Ishikawa (cell line): ENCODE measurements around the gene SFTPD.

Experiments used
- CEBPB ChIP-seq: IDR thresholded peaks from 2 replicates; pipeline ENCODE4 v1.6.1; 2012
- CREB1 ChIP-seq: IDR thresholded peaks from 2 replicates; pipeline ENCODE4 v1.6.1; 2012; ENCODE audit warnings: low read depth
- EGR1 ChIP-seq: IDR thresholded peaks from 2 replicates; pipeline ENCODE4 v1.6.1; 2012
- EP300 ChIP-seq: IDR thresholded peaks from 2 replicates; pipeline ENCODE4 v1.6.1; 2012; ENCODE audit warnings: borderline replicate concordance
- FOXM1 ChIP-seq: IDR thresholded peaks from 2 replicates; pipeline ENCODE4 v1.6.1; 2012; ENCODE audit warnings: low read depth, borderline replicate concordance
- RAD21 ChIP-seq: IDR thresholded peaks from 2 replicates; pipeline ENCODE4 v1.6.1; 2012; ENCODE audit warnings: low read depth
- TAF1 ChIP-seq: IDR thresholded peaks from 2 replicates; pipeline ENCODE4 v1.6.1; 2012; ENCODE audit warnings: low read depth, mild to moderate bottlenecking
- TEAD4 ChIP-seq: IDR thresholded peaks from 2 replicates; pipeline ENCODE4 v1.6.1; 2012
- YY1 ChIP-seq: IDR thresholded peaks from 2 replicates; pipeline ENCODE4 v1.6.1; 2012; ENCODE audit warnings: low read depth
- TF ChIP-seq, protein P1 (sequence below): IDR thresholded peaks from 2 replicates; pipeline ENCODE4 v1.6.1; 2012
- TF ChIP-seq, protein P2 (sequence below): IDR thresholded peaks from 2 replicates; pipeline ENCODE4 v1.6.1; 2012
- TF ChIP-seq, protein P3 (sequence below): IDR thresholded peaks from 2 replicates; pipeline ENCODE4 v1.6.1; 2012; ENCODE audit warnings: low read depth, mild to moderate bottlenecking

DNA sequence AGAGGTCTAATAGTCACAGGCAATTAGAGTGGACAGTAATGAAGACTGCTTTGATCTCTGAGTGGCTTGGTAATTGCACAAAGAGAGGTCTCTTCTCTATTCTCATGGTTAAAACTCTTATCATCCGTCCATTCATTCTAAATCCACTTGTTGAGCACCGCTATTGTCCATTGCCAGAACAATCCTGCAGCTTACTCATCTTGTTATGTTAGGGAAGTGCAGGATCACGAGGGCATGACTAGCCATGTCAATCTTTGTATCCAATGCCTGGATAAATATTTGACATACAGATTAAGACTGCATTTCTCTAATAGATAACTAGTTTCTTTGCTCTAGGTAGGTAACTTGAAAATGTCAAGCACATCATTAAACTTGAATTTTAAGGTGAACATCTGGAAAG lies 14.9 kb downstream of the SFTPD start:
- TF ChIP-seq EP300 (no peak), YY1 (no peak), RAD21 (no peak), TEAD4 (no peak), TAF1 (no peak), FOXM1 (no peak), CEBPB (no peak), CREB1 (no peak), EGR1 (no peak)
- TF ChIP-seq, protein P1, sequence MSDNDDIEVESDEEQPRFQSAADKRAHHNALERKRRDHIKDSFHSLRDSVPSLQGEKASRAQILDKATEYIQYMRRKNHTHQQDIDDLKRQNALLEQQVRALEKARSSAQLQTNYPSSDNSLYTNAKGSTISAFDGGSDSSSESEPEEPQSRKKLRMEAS = no peak
- TF ChIP-seq, protein P2, sequence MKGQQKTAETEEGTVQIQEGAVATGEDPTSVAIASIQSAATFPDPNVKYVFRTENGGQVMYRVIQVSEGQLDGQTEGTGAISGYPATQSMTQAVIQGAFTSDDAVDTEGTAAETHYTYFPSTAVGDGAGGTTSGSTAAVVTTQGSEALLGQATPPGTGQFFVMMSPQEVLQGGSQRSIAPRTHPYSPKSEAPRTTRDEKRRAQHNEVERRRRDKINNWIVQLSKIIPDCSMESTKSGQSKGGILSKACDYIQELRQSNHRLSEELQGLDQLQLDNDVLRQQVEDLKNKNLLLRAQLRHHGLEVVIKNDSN = no peak
- TF ChIP-seq, protein P3, sequence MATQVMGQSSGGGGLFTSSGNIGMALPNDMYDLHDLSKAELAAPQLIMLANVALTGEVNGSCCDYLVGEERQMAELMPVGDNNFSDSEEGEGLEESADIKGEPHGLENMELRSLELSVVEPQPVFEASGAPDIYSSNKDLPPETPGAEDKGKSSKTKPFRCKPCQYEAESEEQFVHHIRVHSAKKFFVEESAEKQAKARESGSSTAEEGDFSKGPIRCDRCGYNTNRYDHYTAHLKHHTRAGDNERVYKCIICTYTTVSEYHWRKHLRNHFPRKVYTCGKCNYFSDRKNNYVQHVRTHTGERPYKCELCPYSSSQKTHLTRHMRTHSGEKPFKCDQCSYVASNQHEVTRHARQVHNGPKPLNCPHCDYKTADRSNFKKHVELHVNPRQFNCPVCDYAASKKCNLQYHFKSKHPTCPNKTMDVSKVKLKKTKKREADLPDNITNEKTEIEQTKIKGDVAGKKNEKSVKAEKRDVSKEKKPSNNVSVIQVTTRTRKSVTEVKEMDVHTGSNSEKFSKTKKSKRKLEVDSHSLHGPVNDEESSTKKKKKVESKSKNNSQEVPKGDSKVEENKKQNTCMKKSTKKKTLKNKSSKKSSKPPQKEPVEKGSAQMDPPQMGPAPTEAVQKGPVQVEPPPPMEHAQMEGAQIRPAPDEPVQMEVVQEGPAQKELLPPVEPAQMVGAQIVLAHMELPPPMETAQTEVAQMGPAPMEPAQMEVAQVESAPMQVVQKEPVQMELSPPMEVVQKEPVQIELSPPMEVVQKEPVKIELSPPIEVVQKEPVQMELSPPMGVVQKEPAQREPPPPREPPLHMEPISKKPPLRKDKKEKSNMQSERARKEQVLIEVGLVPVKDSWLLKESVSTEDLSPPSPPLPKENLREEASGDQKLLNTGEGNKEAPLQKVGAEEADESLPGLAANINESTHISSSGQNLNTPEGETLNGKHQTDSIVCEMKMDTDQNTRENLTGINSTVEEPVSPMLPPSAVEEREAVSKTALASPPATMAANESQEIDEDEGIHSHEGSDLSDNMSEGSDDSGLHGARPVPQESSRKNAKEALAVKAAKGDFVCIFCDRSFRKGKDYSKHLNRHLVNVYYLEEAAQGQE = no peak
